A673 (cell line): ENCODE data around the gene HHLA2.

ENCODE experiments used
- EZH2 ChIP-seq: fragments of 200-600 bp; sonication (generic); IDR thresholded peaks from 2 replicates; pipeline ENCODE4 v1.6.1; 2017; ENCODE audit warnings: borderline replicate concordance, low read depth, mild to moderate bottlenecking, mixed read lengths, antibody characterized with exemption, low read length; ENCODE audit not compliant: poor library complexity, severe bottlenecking
- TF ChIP-seq, protein P1 (sequence below): fragments of 300-800, 200-600 bp; sonication (generic); conservative IDR thresholded peaks from 2 replicates; pipeline ENCODE4 v1.5.1; 2017; ENCODE audit warnings: low read depth, mild to moderate bottlenecking, antibody characterized with exemption, low read length, moderate library complexity, mixed read lengths

GRCh38 chr3:108301695-108302404, 5.5 kb downstream of the HHLA2 start:
- no peak for TF ChIP-seq EZH2
- TF ChIP-seq, protein P1, sequence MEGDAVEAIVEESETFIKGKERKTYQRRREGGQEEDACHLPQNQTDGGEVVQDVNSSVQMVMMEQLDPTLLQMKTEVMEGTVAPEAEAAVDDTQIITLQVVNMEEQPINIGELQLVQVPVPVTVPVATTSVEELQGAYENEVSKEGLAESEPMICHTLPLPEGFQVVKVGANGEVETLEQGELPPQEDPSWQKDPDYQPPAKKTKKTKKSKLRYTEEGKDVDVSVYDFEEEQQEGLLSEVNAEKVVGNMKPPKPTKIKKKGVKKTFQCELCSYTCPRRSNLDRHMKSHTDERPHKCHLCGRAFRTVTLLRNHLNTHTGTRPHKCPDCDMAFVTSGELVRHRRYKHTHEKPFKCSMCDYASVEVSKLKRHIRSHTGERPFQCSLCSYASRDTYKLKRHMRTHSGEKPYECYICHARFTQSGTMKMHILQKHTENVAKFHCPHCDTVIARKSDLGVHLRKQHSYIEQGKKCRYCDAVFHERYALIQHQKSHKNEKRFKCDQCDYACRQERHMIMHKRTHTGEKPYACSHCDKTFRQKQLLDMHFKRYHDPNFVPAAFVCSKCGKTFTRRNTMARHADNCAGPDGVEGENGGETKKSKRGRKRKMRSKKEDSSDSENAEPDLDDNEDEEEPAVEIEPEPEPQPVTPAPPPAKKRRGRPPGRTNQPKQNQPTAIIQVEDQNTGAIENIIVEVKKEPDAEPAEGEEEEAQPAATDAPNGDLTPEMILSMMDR: no peak
